Stimulated activated CD8-positive, alpha-beta memory T cell treated with anti-CD3 and anti-CD28 coated beads, Interleukin-7, amount 100 ng/mL, for 24 hours (primary cell): ENCODE results near the gene HAUS8.

Experiments used
- DNase-seq: peaks from one replicate; pipeline ENCODE4 v3.0.0-alpha.2; 2020; ENCODE audit warnings: low read depth

The HAUS8 gene

GRCh38 chr19:17075864-17076542, 751 bp upstream of the HAUS8 start:
- no peak for DNase-seq

DNA sequence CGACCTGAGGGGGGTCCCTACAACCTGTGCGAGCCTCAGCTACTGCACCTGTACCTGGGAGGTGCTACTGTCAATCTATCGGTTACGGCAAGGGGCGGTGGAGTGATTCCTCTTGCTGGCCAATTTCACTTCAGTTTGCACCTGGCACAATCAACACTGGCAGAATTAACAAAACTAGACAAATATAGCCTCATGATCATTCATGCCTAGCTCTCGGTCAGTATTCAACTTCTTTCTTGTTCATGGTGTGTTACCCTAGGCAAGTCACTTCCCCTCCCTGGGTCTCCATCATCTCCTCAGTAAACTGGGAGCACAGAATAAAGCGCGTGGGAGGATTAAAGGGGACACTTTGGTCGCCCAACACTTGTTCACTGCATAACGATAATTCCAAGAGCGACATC, 618 bp downstream of the HAUS8 start:
- DNase-seq: no peak

GRCh38 chr19:17073869-17074633, 1.2 kb downstream of the HAUS8 start:
- DNase-seq: no peak

DNA sequence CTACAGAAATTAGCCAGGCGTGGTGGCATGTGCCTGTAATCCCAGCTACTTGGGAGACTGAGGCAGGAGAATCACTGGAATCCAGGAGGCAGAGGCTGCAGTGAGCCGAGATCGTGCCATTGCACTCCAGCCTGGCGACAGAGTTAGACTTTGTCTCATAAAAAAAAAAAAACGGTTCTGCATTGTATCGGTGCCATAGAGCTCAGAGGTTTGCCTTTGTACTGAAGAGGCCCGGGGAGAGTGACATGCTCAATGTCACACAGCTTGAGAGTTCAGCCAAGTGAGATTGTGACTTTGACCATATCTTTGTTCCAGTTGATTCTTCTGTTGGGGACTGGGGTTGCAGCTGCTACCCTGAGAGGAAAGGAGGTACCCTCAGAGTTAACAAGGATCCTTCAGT, 4.3 kb downstream of the HAUS8 start:
- no peak for DNase-seq

DNA sequence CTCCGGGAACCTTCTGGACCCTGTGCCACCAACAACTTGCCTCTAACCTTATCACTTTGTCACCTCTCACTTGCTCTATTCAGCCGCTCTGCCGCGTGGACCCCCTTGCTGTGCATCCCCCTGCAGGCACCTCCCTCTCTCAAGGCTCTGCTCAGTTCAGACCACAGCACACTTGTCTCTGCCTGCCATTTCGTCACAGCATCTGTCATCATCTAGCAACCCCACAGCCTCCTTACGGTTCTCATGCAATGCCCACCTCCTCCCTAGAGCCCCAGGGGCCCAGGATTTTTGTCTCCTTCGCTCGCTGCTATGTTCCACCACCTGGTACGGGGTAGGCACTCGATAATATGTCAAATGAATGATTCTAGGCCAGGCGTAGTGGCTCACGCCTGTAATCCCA, 4.8 kb downstream of the HAUS8 start:
- no peak for DNase-seq

DNA sequence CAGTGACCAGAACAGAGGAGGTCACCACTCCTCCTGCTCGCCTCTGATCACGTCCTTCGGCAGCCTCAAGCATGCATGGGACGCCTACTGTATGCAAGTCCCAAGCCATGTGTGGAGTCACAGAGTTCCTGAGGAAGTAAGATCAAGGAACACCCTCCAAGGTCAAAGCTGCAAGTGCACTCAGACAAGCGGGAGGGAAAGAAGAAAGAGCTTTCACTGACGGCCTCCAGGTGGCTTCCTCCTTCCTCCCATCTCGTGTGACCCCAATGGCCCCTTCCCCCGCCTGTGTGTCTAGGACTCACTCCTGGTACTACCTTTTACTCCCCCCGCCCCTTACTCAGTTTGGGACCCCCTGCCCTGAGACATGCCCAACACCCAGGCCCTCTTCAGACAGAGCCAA, 6.1 kb downstream of the HAUS8 start:
- DNase-seq: no peak

DNA sequence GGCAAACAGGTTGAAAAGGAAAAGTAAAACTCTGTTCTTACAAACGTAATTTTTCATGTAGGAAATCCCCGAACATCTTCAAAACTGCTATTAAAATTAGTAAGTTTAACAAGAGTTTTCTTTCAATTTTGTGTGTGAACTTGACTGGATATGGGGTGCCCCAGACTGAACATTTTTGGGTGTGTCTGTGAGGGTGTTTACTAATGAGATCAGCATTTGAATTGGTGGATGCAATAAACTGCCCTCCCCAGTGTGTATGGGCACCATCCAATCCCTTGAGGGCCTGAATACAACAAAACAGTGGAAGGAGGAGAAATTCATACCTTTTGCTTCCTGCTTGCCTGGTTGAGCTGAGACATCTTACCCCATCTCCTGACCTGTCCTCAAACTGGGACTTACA, 11.8 kb downstream of the HAUS8 start:
- no peak for DNase-seq

DNA sequence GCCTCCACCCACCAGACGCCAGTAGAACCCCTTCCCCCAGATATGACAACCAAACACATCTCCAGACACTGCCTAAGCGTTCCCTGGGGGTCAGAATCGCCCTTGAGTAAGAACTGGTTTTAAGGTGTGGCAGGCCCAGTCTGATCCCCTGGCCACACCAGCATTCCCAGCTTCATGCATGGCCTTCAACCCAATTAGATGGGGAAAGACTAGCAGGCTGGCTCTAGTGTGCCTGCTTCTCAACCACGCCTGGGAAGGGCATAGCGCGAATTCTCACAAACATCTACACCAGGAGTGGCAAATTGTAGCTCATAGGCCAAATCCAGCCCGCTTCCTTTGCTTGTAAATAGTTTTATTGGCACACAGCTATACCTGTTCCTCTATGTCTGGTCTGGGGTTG, 13.6 kb downstream of the HAUS8 start:
- no peak for DNase-seq

- DNase-seq: no peak
These were observed 14.0 kb downstream of the HAUS8 start for GRCh38 chr19:17061205-17061604.

- no peak for DNase-seq
These were observed 14.4 kb downstream of the HAUS8 start for GRCh38 chr19:17060802-17061201.

DNA sequence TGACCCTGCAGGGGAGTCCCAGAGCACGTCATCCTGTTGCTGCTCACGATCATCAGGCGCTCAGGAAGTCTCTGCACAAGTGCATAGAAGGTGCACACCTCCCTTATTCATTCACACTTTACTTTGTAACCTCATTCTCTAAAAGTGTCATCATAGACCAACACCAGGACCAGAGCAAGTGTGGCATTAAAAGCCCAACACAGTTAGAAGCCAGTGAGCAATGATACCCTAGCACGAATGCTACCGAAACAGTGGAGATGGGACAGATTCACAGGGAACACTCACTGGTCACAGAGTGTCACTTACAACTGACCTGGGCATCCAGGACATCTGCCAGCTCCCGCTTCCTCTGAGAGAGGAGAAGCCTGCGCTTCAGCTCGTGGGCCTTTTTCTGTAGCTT, 17.0 kb downstream of the HAUS8 start:
- DNase-seq: no peak

DNA sequence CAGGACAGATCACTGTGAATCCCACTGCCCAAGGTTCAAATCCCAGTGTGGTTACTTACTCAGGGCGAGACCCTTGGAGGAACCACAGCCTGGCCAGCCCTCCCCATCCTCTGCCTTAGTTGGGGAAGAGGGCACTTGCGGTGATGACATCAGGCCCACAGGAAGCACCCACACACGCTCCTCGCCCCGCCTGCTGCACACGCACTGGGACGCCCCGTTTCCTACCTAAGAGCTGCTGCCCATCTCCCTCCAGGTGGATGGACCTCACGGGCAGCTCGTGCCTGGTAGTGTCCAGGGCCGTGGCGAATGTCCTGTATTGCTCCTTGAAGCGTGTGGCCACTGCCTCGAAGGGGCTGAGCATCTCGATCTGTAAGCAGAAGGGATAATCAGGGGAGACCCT, 19.6 kb downstream of the HAUS8 start:
- no peak for DNase-seq

- DNase-seq: no peak
These were observed 20.5 kb downstream of the HAUS8 start for GRCh38 chr19:17054746-17055145.

- no peak for DNase-seq
These were observed 22.8 kb downstream of the HAUS8 start for GRCh38 chr19:17052439-17052838.

GRCh38 chr19:17049711-17050280, 25.5 kb downstream of the HAUS8 start:
- no peak for DNase-seq

DNA sequence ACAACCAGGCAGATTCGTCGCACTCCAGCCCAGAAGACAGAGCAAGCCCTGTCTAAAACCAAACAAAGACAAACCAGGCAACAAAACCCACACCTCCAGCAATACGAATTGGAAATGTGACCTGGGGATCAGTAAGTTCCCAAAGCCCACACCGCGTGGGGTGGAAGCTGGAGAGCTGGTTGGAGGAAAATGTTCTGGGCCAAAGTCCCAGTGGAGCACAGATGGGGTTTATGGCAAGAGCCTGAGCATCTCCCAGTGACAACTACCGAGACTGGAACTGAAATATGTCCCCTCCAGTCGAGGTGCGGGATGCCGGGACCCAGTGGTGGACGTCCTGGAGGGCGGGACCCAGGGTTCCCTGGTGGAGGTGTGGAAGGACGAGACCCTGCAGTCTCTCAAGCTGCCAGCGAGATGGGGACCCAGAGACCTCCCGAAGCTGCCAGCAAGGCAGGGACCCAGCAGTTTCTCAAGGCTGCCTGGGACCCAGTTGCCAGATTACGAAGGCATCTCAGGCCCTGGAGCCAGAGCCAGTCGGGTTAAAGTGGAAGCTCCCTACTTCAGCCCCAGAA, 26.3 kb downstream of the HAUS8 start:
- no peak for DNase-seq

DNA sequence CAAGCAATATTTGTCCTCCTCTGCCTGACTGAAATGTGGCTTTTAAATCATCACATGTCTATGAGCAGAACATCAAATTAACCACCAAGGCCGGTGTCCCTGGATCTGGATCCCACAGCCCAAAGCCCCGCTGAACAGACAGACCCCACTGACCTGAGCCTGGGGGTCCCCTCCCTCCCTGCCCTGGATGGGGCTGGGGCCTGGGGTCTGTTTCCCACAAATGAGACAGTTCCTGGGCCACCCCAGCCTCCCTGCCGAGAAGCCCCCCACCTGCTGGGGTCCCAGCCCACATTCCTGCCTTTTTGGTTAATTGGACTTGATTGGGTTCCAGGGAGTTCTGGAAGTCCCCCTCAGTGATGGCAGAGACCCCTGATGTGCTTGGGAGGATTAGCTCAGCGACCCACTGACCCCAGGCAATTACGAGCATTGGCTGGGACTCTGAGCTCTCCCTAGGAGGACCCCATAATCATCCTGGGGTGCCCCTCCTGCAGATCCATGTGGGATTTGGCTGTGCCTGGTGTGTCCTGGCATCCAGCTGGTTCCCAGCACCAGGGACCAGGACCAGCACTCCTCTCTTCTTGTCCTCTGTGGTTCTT, 29.2 kb downstream of the HAUS8 start:
- DNase-seq: no peak

- DNase-seq: no peak
These were observed 31.5 kb downstream of the HAUS8 start for GRCh38 chr19:17043744-17044143.

- DNase-seq: no peak
These were observed 33.3 kb downstream of the HAUS8 start for GRCh38 chr19:17041976-17042375.

DNA sequence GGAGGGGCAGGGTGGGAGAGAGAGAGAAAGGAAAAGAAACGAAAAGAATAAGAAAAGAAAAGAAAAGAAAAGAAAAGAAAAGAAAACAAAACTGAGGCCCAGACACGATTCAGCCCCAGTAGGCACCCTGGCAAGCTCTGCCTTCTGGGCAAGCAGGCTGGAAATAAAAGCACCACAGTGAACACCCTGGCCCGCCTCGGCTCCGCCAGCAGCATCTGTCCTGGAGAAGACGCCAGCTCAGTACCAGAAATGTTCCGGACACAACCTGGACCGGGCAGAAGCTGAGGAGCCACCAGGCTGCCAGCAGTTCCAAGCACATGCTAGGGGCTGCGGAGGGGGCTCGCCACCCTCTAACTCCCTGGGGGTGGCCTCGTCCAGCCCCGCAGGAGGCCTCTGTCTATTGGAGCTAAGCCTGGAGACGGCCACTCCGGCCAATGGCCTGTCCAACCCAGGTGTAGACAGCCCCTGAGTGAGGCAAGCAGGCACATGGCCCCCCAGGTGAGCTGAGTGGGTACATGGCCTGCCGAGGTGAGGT, 37.2 kb downstream of the HAUS8 start:
- no peak for DNase-seq

- DNase-seq: no peak
These were observed 38.1 kb downstream of the HAUS8 start for GRCh38 chr19:17037184-17037583.

DNA sequence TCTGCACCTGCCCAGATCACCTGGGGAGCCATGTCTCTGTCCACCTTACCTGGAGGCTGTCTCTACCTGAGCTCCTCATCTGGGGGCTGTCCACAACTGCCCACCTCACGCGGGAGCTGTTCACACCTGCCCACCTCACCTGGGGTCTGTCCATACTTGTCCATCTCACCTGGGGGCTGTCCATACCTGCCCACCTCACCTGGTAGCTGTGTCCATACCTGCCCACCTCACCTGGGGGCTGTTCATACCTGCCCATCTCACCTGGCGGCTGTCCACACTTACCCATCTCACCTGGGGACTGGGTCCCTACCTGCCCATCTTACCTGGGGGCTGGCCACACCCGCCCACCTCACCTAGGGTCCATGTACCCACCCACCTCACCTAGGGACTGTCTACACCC, 38.6 kb downstream of the HAUS8 start:
- DNase-seq: no peak
